ENCODE results near the gene LSR.

LSR gene

DNA sequence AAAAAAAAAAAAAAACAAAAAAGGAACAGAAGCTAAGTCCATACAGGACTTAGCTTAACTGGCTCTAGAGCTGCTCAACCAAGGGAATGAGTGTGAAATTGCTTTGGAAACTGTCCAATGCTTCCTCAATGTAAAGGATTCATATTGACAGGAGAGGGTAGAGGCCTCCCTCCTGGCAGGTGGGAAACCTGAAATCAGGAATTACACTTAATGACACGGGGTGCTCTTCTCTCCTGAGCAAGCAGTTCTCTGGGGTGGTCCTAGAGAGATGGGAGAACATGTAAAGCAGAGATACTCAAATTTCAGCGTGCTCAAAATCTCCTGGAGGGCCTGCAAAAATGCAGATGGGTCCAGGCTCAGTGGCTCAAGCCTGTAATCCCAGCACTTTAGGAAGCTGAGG lies 39.5 kb downstream of the LSR start:
- Histone ChIP-seq H3K27me3 (ENCODE audit: insufficient read depth, insufficient read length) (no peaks in the 10 kb centered on the region), H3K36me3 (ENCODE audit: insufficient read depth, insufficient read length, low read length) (no peaks in the 10 kb centered on the region), H3K4me1 (ENCODE audit: insufficient read depth, insufficient read length) (peaks cover 13% of the 10 kb centered on the region), H3K4me3 (ENCODE audit: insufficient read length, low read depth) (no peak overlapping the region), H3K9me3 (ENCODE audit: insufficient read depth, low read length) (no peaks in the 10 kb centered on the region), H3K9ac (ENCODE audit: insufficient read length, low read depth) (no peak overlapping the region)
- no peak for DNase-seq (ENCODE audit: low read depth, low spot score)
- TF ChIP-seq ZNF274 (IDR thresholded peaks at IDR 0.05; ENCODE audit: low read depth, low read length), result no peak

DNA sequence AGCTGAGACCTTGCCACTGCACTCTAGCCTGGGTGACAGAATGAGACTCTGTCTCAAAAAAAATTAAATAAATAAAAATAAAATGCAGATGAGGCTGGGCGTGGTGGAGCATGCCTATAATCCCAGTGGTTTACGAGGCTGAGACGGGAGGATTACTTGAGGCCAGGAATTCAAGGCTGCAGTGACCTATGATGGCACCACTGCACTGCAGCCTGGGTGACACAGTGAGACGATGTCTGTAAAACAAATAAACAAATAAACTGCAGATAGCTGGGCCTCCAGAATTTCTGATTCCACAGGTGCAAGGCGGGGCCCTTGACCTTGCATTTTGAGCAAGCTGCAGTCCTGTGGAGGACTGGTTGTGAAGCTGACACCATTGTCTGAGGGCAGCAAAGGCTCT lies 40.1 kb downstream of the LSR start:
- no peaks in the 10 kb centered on the region for H3K9me3 ChIP-seq (ENCODE audit: insufficient read depth, low read length)
- H3K4me1 ChIP-seq (ENCODE audit: insufficient read depth, insufficient read length), result peaks cover 13% of the 10 kb centered on the region
- DNase-seq (ENCODE audit: low read depth, low spot score), result no peak
- no peaks in the 10 kb centered on the region for H3K27me3 ChIP-seq (ENCODE audit: insufficient read depth, insufficient read length)
- H3K9ac ChIP-seq (ENCODE audit: insufficient read length, low read depth), result no peak overlapping the region
- TF ChIP-seq YY1 (IDR thresholded peaks at IDR 0.05; ENCODE audit: insufficient read depth, insufficient read length), result no peak
- TF ChIP-seq ZNF274 (IDR thresholded peaks at IDR 0.05; ENCODE audit: low read depth, low read length), result no peak
- no peak for TF ChIP-seq SUZ12 (IDR thresholded peaks at IDR 0.05; ENCODE audit: extremely low read depth, insufficient read depth, insufficient read length)
- H3K4me3 ChIP-seq (ENCODE audit: insufficient read length, low read depth), result no peak overlapping the region
- no peaks in the 10 kb centered on the region for H3K36me3 ChIP-seq (ENCODE audit: insufficient read depth, insufficient read length, low read length)

DNA sequence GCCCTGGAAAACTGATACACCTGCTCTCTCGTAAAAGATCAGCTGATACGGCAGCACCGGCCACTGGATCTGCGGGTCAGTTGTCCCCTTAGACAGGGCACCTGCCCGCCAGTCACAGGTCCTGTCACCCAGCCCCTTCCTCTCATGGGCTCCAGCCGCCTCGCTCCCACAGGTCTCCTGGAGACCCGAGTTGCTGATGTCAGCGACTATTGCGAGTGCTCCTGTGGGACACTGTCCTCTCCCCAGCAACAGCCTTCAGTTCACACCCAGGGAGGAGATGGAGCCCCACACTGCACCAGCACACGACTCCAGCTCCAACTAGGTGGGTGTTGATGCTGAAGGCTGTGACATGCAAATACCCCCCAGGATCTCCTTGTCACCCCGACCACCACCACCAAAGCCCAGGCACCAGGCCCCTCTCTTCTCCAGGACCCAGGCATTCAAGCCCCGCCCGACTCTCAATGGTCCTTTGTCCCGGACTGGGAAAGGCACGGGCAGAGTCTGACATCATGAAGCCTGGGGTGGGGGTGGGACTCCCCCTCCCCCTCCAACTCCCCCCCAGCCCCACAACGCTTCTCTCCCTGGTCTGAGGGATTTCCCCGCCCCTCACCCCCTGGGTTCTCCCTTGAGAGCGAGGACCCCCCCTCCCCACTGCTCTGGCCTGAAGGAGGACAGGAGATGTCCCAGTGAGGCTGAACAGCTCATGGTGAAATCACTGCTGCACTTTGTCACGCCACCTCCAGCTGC lies 41.8 kb downstream of the LSR start:
- no peak for TF ChIP-seq SUZ12 (IDR thresholded peaks at IDR 0.05; ENCODE audit: extremely low read depth, insufficient read depth, insufficient read length)
- no peak for TF ChIP-seq YY1 (IDR thresholded peaks at IDR 0.05; ENCODE audit: insufficient read depth, insufficient read length)
- no peak for TF ChIP-seq ZNF274 (IDR thresholded peaks at IDR 0.05; ENCODE audit: low read depth, low read length)
- Histone ChIP-seq H3K9me3 (ENCODE audit: insufficient read depth, low read length) (no peaks in the 10 kb centered on the region), H3K27me3 (ENCODE audit: insufficient read depth, insufficient read length) (no peaks in the 10 kb centered on the region), H3K4me1 (ENCODE audit: insufficient read depth, insufficient read length) (peaks cover 13% of the 10 kb centered on the region), H3K4me3 (ENCODE audit: insufficient read length, low read depth) (no peak overlapping the region), H3K9ac (ENCODE audit: insufficient read length, low read depth) (no peak overlapping the region), H3K36me3 (ENCODE audit: insufficient read depth, insufficient read length, low read length) (no peaks in the 10 kb centered on the region)
- DNase-seq (ENCODE audit: low read depth, low spot score), result no peak

DNA sequence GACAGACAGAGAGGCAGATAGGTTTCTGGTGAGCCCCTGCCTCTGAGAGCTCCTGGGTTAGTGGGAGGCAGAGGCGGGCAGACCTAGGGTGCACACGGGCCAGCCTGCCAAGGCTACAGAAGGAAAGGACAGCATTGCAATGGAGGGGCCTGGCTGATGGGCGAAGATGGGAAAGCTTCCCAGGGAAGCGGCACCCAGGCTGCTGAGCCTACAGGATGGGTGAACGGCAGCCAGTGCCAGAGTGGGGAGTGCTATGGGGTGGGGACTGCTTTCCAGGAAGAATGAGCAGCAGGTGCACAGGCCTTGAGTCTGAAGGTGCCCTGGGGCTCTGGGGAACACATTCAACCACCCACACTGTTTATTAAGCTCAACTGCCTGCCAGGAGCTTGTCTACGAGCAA lies 42.5 kb downstream of the LSR start:
- H3K27me3 ChIP-seq (ENCODE audit: insufficient read depth, insufficient read length), result no peaks in the 10 kb centered on the region
- no peaks in the 10 kb centered on the region for H3K9me3 ChIP-seq (ENCODE audit: insufficient read depth, low read length)
- TF ChIP-seq SUZ12 (IDR thresholded peaks at IDR 0.05; ENCODE audit: extremely low read depth, insufficient read depth, insufficient read length), result no peak
- no peak for TF ChIP-seq YY1 (IDR thresholded peaks at IDR 0.05; ENCODE audit: insufficient read depth, insufficient read length)
- TF ChIP-seq ZNF274 (IDR thresholded peaks at IDR 0.05; ENCODE audit: low read depth, low read length), result no peak
- peaks cover 13% of the 10 kb centered on the region for H3K4me1 ChIP-seq (ENCODE audit: insufficient read depth, insufficient read length)
- H3K36me3 ChIP-seq (ENCODE audit: insufficient read depth, insufficient read length, low read length), result no peaks in the 10 kb centered on the region
- DNase-seq (ENCODE audit: low read depth, low spot score), result no peak
- H3K9ac ChIP-seq (ENCODE audit: insufficient read length, low read depth), result no peak overlapping the region
- H3K4me3 ChIP-seq (ENCODE audit: insufficient read length, low read depth), result no peak overlapping the region

DNA sequence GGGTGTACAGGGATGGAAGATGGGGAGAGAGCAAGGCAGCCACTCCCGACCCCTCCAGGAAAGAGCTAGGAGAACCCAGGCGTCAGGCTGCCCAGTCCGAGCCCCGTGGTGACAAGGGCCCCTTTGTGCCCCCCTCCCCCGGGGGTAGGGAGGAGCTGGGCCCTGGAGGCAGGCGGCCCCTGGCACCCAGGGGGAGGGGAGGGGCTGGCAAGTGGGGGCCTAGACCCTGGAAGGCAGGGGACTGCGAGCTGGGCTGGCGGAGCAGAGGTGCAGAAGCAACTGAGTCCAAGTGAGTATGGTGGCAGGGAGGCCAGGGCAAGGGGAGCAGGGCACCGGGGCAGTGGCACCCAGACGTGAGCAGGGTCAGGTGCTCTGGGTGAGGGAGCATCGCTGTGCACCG lies 43.1 kb downstream of the LSR start, which contains the start of gene MAG:
Gene MAG, plus strand, starts transcription at position 246 of the 400 bp plus-strand sequence. CDS start 3,248 bp downstream, outside the sequence.
- H3K9me3 ChIP-seq (ENCODE audit: insufficient read depth, low read length), result no peaks in the 10 kb centered on the region
- peaks cover 13% of the 10 kb centered on the region for H3K4me1 ChIP-seq (ENCODE audit: insufficient read depth, insufficient read length)
- no peak within 1 kb of the TSS for H3K9ac ChIP-seq (ENCODE audit: insufficient read length, low read depth)
- no peaks in the 10 kb centered on the region for H3K27me3 ChIP-seq (ENCODE audit: insufficient read depth, insufficient read length)
- H3K36me3 ChIP-seq (ENCODE audit: insufficient read depth, insufficient read length, low read length), result no peaks in the 10 kb centered on the region
- no peak within 1 kb of the TSS for H3K4me3 ChIP-seq (ENCODE audit: insufficient read length, low read depth)
- no peak for TF ChIP-seq SUZ12 (IDR thresholded peaks at IDR 0.05; ENCODE audit: extremely low read depth, insufficient read depth, insufficient read length)
- TF ChIP-seq ZNF274 (IDR thresholded peaks at IDR 0.05; ENCODE audit: low read depth, low read length), result no peak
- TF ChIP-seq YY1 (IDR thresholded peaks at IDR 0.05; ENCODE audit: insufficient read depth, insufficient read length), result no peak
- DNase-seq (ENCODE audit: low read depth, low spot score), result no peak

DNA sequence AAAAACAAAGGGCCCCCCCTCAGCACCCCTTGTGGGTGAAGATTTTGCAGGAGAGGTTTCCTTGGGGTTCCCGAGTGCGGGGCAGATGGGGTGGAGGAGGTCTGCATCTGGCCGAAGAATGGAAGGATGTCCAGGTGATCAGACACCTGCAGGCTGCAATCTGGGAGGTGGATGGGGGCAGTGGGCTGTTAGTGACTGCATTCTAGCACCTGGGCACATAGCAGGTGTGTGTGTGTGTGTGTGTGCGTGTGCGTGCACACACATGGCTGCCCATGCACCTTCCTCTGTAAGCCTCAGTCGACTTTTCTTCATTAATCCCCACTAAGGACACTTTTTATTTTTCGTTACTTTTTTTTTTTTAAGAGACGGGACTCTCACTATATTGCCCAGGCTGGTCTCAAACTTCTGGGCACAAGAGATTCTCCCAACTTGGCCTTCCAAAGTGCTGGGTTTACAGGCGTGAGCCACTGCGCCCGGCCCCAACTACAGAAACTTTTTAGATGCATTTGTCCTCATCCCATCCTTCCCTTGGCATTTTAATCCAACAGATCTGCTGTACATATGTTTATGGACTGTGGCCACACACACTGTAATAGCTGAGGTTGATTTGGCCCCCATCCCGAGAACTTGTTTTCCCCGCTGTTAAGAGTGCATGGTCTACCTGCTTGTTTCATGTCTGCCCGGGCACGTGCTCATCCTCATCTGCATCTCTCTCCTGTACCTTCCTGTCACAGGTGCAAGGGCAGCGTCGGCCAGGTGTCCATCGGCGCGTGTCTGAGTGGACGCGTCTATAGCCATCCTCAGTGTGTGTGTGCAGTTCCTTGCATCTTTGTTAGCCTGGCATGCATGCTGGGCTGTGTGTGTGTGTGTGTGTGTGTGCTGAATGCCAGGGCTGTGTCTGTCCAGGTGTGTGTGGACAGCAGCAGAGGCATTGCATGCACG lies 43.9 kb downstream of the LSR start:
- TF ChIP-seq SUZ12 (IDR thresholded peaks at IDR 0.05; ENCODE audit: extremely low read depth, insufficient read depth, insufficient read length) (no peak), YY1 (IDR thresholded peaks at IDR 0.05; ENCODE audit: insufficient read depth, insufficient read length) (no peak), ZNF274 (IDR thresholded peaks at IDR 0.05; ENCODE audit: low read depth, low read length) (no peak)
- no peaks in the 10 kb centered on the region for H3K27me3 ChIP-seq (ENCODE audit: insufficient read depth, insufficient read length)
- H3K36me3 ChIP-seq (ENCODE audit: insufficient read depth, insufficient read length, low read length), result no peaks in the 10 kb centered on the region
- H3K4me3 ChIP-seq (ENCODE audit: insufficient read length, low read depth), result no peak overlapping the region
- H3K9ac ChIP-seq (ENCODE audit: insufficient read length, low read depth), result no peak overlapping the region
- peaks cover 13% of the 10 kb centered on the region for H3K4me1 ChIP-seq (ENCODE audit: insufficient read depth, insufficient read length)
- DNase-seq (ENCODE audit: low read depth, low spot score), result no peak
- H3K9me3 ChIP-seq (ENCODE audit: insufficient read depth, low read length), result no peaks in the 10 kb centered on the region

DNA sequence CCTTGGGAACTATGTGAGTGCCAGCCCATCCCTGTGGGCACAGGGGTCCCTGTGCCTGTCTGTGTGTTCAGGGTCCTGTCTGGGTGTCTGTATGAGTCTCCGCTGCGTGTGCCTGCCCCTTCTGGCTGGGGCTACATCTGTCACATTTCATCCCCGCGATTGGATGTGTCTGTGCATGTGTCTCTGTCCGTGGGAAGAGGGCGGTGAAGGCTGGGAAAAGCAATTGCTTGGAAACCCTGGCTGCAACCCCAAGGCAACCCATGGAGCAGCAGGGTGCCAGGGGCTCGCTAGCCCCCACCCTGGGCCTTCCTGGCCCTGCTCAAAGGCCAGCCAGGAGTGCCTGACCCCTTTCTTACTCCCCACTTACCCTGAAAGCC lies 44.5 kb downstream of the LSR start:
- H3K4me3 ChIP-seq (ENCODE audit: insufficient read length, low read depth), result no peak overlapping the region
- DNase-seq (ENCODE audit: low read depth, low spot score), result no peak
- H3K9me3 ChIP-seq (ENCODE audit: insufficient read depth, low read length), result no peaks in the 10 kb centered on the region
- no peaks in the 10 kb centered on the region for H3K27me3 ChIP-seq (ENCODE audit: insufficient read depth, insufficient read length)
- H3K4me1 ChIP-seq (ENCODE audit: insufficient read depth, insufficient read length), result peaks cover 13% of the 10 kb centered on the region
- no peak for TF ChIP-seq SUZ12 (IDR thresholded peaks at IDR 0.05; ENCODE audit: extremely low read depth, insufficient read depth, insufficient read length)
- TF ChIP-seq ZNF274 (IDR thresholded peaks at IDR 0.05; ENCODE audit: low read depth, low read length), result no peak
- no peak for TF ChIP-seq YY1 (IDR thresholded peaks at IDR 0.05; ENCODE audit: insufficient read depth, insufficient read length)
- H3K36me3 ChIP-seq (ENCODE audit: insufficient read depth, insufficient read length, low read length), result no peaks in the 10 kb centered on the region
- H3K9ac ChIP-seq (ENCODE audit: insufficient read length, low read depth), result no peak overlapping the region

Data from NT2/D1 (cell line).